HG03439 (cell line): Measurements from ENCODE around the gene GYG2.
"Not testable (repeated sequence)": the region's sequence is repeated elsewhere in the genome, so short reads cannot be mapped to it uniquely, and the experiment has no call there.

ENCODE experiments used
- ATAC-seq: cut with Tn5 transposase; IDR thresholded peaks from one replicate; pipeline ENCODE4 v1.9.1; 2021; ENCODE audit warnings: mild to moderate bottlenecking, moderate library complexity; ENCODE audit not compliant: unreplicated experiment

The GYG2 gene

GRCh38 chrX:2812161-2812907, 16.4 kb upstream of the GYG2 start:
- not testable (repeated sequence) for ATAC-seq

- ATAC-seq: no peak
Measured at GRCh38 chrX:2817036-2817435, 11.7 kb upstream of the GYG2 start.

- no peak for ATAC-seq
Measured at GRCh38 chrX:2819345-2820135, 9.2 kb upstream of the GYG2 start.

GRCh38 chrX:2820136-2820771, 8.5 kb upstream of the GYG2 start:
- ATAC-seq: no peak

- ATAC-seq: no peak
Measured at GRCh38 chrX:2823795-2824386, 4.8 kb upstream of the GYG2 start.

GRCh38 chrX:2824886-2825285, 3.8 kb upstream of the GYG2 start:
- no peak for ATAC-seq

GRCh38 chrX:2828959-2829411, 255 bp downstream of the GYG2 start:
- ATAC-seq: no peak

- ATAC-seq: no peak
Measured at GRCh38 chrX:2829469-2830246, 928 bp downstream of the GYG2 start.

GRCh38 chrX:2831471-2832228, 2.9 kb downstream of the GYG2 start:
- ATAC-seq: no peak

GRCh38 chrX:2837961-2838360, 9.2 kb downstream of the GYG2 start:
- no peak for ATAC-seq

GRCh38 chrX:2840961-2841360, 12.2 kb downstream of the GYG2 start:
- no peak for ATAC-seq

- ATAC-seq: no peak
Measured at GRCh38 chrX:2841537-2841936, 12.8 kb downstream of the GYG2 start.

- no peak for ATAC-seq
Measured at GRCh38 chrX:2846992-2847391, 18.3 kb downstream of the GYG2 start.

GRCh38 chrX:2848871-2849301, 20.2 kb downstream of the GYG2 start:
- no peak for ATAC-seq

GRCh38 chrX:2854918-2855317, 26.2 kb downstream of the GYG2 start:
- ATAC-seq: no peak

GRCh38 chrX:2855761-2856160, 27.0 kb downstream of the GYG2 start:
- ATAC-seq: no peak

- no peak for ATAC-seq
Measured at GRCh38 chrX:2857566-2857965, 28.8 kb downstream of the GYG2 start.

GRCh38 chrX:2859197-2859797, 30.6 kb downstream of the GYG2 start:
- ATAC-seq: no peak

- no peak for ATAC-seq
Measured at GRCh38 chrX:2862404-2862803, 33.7 kb downstream of the GYG2 start.
